DOHH2 (cell line): ENCODE measurements around the gene ZNF610.

Source experiments
- H3F3A ChIP-seq: fragments of 200-600 bp; sonication (generic), shearing (Covaris generic); 2 replicates; pipeline ENCODE4 v1.6.0; 2016; ENCODE audit warnings: antibody characterized with exemption, mild to moderate bottlenecking; ENCODE audit not compliant: control insufficient read depth, insufficient read depth
- H3K27ac ChIP-seq: fragments of 200-600 bp; sonication (generic); 2 replicates; pipeline ENCODE4 v1.5.1; 2014; ENCODE audit warnings: low read depth, mild to moderate bottlenecking, low read length, moderate library complexity
- H3K27me3 ChIP-seq: fragments of 200-600 bp; sonication (generic); 2 replicates; pipeline ENCODE4 v1.6.1; 2014; ENCODE audit warnings: mild to moderate bottlenecking, low read length, mixed read lengths; ENCODE audit not compliant: control insufficient read depth
- H3K36me3 ChIP-seq: fragments of 200-600 bp; sonication (generic); 2 replicates; pipeline ENCODE4 v1.6.1; 2014; ENCODE audit warnings: mild to moderate bottlenecking, low read length, moderate library complexity, mixed read lengths; ENCODE audit not compliant: control insufficient read depth
- H3K4me1 ChIP-seq: fragments of 200-600 bp; sonication (generic); 2 replicates; pipeline ENCODE4 v1.6.1; 2014; ENCODE audit warnings: mild to moderate bottlenecking, low read length, mixed read lengths; ENCODE audit not compliant: control insufficient read depth
- H3K4me2 ChIP-seq: fragments of 200-600 bp; sonication (generic); 2 replicates; pipeline ENCODE4 v1.6.0; 2014; ENCODE audit warnings: mild to moderate bottlenecking, low read length, moderate library complexity
- H3K4me3 ChIP-seq: fragments of 200-600 bp; sonication (generic); 2 replicates; pipeline ENCODE4 v1.5.1; 2014; ENCODE audit warnings: mild to moderate bottlenecking, low read length, mixed read lengths
- H3K79me2 ChIP-seq: fragments of 200-600 bp; sonication (generic); 2 replicates; pipeline ENCODE4 v1.6.1; 2014; ENCODE audit warnings: mild to moderate bottlenecking, low read length, mixed read lengths; ENCODE audit not compliant: control insufficient read depth
- H3K9me2 ChIP-seq: fragments of 200-600 bp; sonication (generic); replicated peaks from 2 replicates; pipeline ENCODE4 v1.6.1; 2014; ENCODE audit warnings: mild to moderate bottlenecking, low read length, mixed read lengths; ENCODE audit not compliant: control insufficient read depth
- H3K9me3 ChIP-seq: fragments of 200-600 bp; sonication (generic); 2 replicates; pipeline ENCODE4 v1.6.1; 2014; ENCODE audit warnings: antibody characterized with exemption, low read length, mixed read lengths; ENCODE audit not compliant: control insufficient read depth, insufficient read depth
- H4K20me1 ChIP-seq: fragments of 200-600 bp; sonication (generic); 2 replicates; pipeline ENCODE4 v1.6.0; 2014; ENCODE audit warnings: low read depth, mild to moderate bottlenecking, antibody characterized with exemption, low read length, moderate library complexity; ENCODE audit not compliant: control insufficient read depth, insufficient read depth
- CTCF ChIP-seq: fragments of 200-600 bp; sonication (generic); IDR thresholded peaks from one replicate; pipeline ENCODE4 v1.5.1; 2014; ENCODE audit warnings: antibody characterized with exemption, mild to moderate bottlenecking, low read depth, low read length; ENCODE audit not compliant: poor library complexity, severe bottlenecking
- EZH2phosphoT487 ChIP-seq: fragments of 200-600 bp; sonication (generic); IDR thresholded peaks from 2 replicates; pipeline ENCODE4 v1.6.1; 2017; ENCODE audit warnings: borderline replicate concordance, mild to moderate bottlenecking, antibody characterized with exemption, low read length, moderate library complexity, mixed read lengths

ZNF610 gene

DNA sequence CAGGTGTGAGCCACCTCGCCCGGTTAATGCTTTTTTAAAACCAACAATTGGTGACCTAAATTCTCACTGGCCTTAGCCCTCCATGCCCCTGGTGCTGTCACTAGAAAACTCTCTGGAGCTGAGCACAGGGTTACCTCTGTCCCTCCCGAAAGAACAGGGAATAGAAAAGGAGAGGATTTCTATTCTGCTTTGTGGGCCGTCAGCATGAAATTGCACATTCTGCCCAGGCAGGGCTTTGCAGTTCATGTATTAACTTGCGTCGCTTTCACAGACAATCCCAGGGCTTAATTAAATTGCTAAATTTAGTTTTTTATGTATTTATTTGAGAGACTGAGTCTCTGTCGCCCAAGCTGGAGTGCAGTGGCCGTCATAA, 39.7 kb upstream of the ZNF610 start:
- H3K27me3 ChIP-seq: no peaks in the 10 kb centered on the region
- peaks cover 24% of the 10 kb centered on the region for H3K79me2 ChIP-seq
- peak overlapping the region; percentile 89 for H3K4me3 ChIP-seq
- peaks cover 11% of the 10 kb centered on the region for H3K4me1 ChIP-seq
- no peak overlapping the region for H3K27ac ChIP-seq
- no peaks in the 10 kb centered on the region; the same call in 1 of the 2 replicates for H3F3A ChIP-seq
- TF ChIP-seq EZH2phosphoT487: no peak
- TF ChIP-seq CTCF: no peak
- H3K36me3 ChIP-seq: peaks cover 51% of the 10 kb centered on the region
- H3K9me2 ChIP-seq: no peaks in the 10 kb centered on the region
- no peaks in the 10 kb centered on the region for H4K20me1 ChIP-seq
- peak overlapping the region; percentile 96 for H3K4me2 ChIP-seq
- H3K9me3 ChIP-seq: peaks cover 27% of the 10 kb centered on the region

GRCh38 chr19:52296773-52297600, 39.1 kb upstream of the ZNF610 start, which contains the start of gene ZNF480:
ZNF480 (plus strand) TSS chr19:52297169; CDS start chr19:52300413, 3,244 bp downstream.
- no peak for TF ChIP-seq CTCF
- TF ChIP-seq EZH2phosphoT487: no peak
- Histone ChIP-seq H3K4me2 (peak within 1 kb of the TSS; percentile 96), H3K27me3 (no peaks in the 10 kb centered on the region), H3K27ac (peak within 1 kb of the TSS; percentile 78), H3K79me2 (peaks cover 24% of the 10 kb centered on the region), H3F3A (no peaks in the 10 kb centered on the region; the same call in 1 of the 2 replicates), H3K9me2 (no peaks in the 10 kb centered on the region), H3K36me3 (peaks cover 55% of the 10 kb centered on the region), H3K4me3 (peak within 1 kb of the TSS; percentile 99), H3K9me3 (peaks cover 31% of the 10 kb centered on the region), H4K20me1 (no peaks in the 10 kb centered on the region), H3K4me1 (peaks cover 11% of the 10 kb centered on the region)

DNA sequence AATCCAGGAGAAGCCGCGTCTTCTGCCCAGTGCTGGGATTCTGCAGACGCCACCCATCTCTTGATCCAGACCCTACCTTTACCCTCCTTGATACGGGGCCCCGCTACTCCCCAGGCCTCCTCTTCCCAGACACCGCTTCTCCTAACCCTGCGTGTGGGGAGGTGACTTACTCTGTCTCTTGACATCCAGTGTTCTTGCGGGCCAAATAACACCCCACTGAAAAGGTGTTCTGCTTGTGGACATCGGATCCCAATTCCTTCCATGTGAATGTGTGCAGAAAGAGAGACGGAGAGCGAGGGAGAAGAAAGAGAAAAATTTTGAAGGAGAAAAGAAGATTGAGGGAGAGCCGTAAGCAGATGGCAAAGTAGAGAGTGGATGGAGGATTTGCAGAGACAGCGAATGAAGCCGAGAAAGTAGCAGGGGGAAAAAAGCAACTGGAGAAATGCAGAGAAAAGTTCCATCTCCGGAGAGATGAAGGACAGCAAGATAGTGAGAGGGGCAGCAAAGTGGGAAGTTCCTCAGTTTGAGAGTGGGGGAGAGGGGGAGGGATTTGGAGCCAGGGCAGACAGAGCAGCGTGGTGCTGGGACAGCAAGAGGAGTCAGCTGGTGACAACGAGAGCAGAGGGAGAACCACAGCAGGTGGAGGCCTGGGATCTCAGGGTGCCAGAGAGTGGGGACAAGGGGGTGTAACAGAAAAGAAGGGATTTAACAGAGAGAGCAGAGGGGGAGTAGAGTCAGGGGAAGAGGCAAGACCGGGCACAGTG, 38.3 kb upstream of the ZNF610 start:
- Histone ChIP-seq H3K9me3 (peaks cover 33% of the 10 kb centered on the region), H3F3A (no peaks in the 10 kb centered on the region; the same call in 1 of the 2 replicates), H3K4me1 (peaks cover 11% of the 10 kb centered on the region), H4K20me1 (no peaks in the 10 kb centered on the region), H3K79me2 (peaks cover 24% of the 10 kb centered on the region), H3K9me2 (no peaks in the 10 kb centered on the region), H3K4me2 (peak overlapping the region; percentile 85), H3K4me3 (peak overlapping the region; percentile 99), H3K27me3 (no peaks in the 10 kb centered on the region), H3K27ac (peak overlapping the region; percentile 78), H3K36me3 (peaks cover 57% of the 10 kb centered on the region)
- TF ChIP-seq EZH2phosphoT487 (no peak), CTCF (no peak)
